ENCODE data around the gene CDK5R1. TPM values are rescaled to one million over a fixed set of nuclear protein-coding genes. Genes with fewer than 3 reads are reported as not detected.
"Not testable (repeated sequence)": the region's sequence is repeated elsewhere in the genome, so short reads cannot be mapped to it uniquely, and the experiment has no call there.

Gene CDK5R1
- total RNA-seq, 1 donor from 2014 or later: 1.5 TPM

DNA sequence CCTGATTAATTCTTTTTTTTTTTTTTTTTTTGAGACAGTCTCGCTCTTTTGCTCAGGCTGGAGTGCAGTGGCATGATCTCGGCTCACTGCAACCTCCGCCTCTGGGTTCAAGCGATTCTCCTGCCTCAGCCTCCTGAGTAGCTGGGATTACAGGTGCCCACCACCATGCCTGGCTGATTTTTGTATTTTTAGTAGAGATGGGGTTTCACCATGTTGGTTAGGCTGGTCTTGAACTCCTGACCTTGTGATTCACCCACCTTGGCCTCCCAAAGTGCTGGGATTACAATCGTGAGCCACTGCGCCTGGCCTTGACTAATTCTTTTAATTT is 37.7 kb downstream of the CDK5R1 start:
- intact Hi-C loops (cut with DNase I); DNase-seq (ENCODE audit: low spot score): not testable (repeated sequence)

DNA sequence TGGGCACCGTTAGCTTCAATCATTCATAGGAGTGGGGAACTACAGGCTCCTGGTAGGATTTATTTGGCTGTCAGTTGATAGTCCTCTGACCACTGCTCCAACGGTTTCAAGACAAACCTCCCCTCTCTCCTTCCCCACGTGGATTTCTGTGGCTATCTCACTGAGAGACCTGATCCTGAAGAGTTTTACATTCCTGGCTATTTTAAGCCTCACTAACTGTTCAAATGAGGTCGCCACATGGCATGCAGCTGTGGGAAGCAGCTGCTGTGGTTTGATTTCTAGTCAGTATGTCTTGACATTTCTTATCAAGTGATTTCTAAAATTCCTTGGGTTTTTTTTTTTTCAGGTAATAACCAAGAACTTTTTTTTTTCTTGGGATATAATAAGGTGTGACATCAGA is 38.3 kb downstream of the CDK5R1 start:
- DNase-seq (ENCODE audit: low spot score): no peak
- intact Hi-C loops (cut with DNase I): no loop called here

DNA sequence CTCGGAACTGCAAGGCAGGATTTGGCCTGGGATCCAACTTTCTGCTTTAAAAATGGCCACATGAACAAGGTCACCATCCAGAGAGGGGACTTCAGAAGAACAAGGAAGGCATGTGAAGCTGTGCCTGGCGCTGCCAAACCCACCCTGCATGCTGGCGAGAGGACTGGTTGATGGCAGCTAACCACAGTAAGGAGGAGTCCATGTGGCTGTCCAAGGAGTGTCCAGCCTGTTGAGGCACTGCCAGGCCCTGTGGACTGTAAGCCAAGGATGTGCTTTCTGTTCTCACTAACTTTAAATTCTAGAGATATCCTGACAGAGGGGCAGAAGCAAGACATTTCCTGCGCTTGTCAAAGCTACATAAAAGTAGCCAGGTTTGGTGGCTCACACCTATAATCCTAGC is 40.4 kb downstream of the CDK5R1 start:
- intact Hi-C loops (cut with DNase I): no loop called here

DNA sequence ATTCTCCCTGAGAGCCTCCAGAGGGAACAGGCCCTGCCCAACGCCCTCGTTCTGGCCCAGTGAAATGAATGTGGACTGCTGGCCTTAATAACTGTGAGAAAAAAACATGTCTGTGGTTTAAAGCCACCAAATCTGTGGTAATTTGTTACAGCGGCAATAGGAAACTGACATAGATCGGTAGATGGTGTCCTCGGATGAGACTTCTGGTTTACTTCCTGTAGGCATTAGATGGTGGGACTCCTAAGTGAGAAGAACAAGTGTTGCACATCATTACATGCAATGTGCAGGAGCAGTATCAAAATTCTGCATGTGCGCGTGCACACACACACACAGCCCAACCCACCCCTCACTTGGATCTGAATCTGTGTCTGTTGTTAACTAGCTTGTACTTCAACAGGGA is 42.0 kb downstream of the CDK5R1 start:
- no peak for DNase-seq (ENCODE audit: low spot score)
- intact Hi-C loops (cut with DNase I): no loop called here

More for the DNA sequence above, 40.4 kb downstream of the CDK5R1 start:
- no peak for DNase-seq (ENCODE audit: low spot score)

DNA sequence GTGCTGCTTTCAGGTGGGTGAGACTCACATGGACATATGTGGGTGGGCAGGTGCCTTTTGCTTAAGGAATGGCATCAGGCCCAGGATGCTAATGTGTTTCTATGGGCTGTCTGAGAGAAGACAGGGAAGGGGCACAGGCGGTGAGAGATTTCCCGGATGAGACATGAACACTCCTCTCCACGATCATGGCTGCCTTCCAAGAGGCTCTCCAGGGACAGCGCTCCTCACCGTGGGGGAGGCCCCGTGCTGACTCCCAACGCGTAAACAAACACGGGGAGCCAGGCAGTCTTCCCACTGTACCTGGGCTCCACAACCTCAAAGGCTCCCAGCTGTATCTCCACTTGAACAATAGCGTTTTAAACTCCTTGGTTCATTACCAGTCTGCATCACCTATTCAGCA is 42.8 kb downstream of the CDK5R1 start:
- DNase-seq (ENCODE audit: low spot score): no peak
- intact Hi-C loops (cut with DNase I): no loop called here

DNA sequence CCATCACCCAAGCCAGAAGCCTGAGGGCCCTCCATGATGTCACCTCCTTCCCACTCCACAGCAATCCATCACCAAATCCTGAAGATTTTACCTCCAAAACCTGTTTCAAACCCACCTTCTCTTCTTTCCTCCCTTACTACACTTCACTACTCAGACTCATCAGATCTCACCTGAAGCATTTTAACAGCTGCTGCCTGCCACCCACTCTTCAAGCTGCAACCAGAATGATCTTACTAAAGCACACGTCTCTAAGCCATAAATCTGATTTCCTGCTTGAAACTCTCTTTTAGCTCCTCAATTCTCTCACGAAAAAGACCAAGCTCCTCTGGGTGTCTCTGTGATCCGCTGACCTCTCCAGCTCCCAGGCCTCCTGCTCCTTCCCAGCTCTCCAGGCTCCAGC is 46.5 kb downstream of the CDK5R1 start:
- intact Hi-C loops (cut with DNase I): no loop called here
- no peak for DNase-seq (ENCODE audit: low spot score)

DNA sequence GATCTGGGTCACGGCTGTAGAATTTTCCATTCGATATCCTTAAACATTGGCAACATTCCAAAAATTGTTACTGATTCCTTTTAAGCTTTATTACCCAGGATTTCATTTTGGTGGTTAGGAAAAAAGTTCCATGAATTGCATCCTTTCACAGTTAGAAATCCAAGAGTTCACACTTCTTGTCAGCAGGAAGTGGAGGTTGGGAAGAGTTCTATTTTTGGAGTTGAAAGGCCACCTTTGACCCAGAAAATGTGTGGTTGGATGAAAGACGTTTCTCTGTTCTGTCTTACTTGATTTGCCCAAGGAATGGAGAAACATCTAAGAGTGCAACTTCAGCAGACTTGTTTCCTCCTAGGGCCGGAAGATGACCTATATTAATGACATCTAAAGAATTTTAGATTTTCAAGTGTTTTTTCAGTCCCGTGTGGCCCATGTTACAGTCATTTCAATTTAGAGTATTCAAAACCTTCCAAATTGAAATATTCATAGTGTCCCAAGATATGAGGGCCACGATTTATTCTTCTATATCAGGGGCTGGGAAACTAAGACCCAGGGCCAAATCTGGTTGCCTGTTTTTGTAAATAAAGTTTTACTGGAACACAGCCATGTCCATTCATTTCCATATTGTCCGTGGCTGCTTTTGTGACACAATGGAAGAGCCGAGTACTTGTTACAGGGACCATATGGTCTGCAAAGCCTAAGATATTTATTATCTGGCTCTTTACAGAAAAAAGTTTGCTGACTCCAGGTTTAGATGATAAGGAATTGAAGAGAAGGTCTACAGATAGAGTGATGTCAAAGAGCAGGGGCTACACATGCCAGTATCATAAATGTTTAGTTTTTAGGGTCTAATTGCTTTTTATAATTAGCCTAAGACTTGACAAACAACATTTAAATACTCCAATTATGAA is 50.2 kb downstream of the CDK5R1 start:
- intact Hi-C loops (cut with DNase I): no loop called here
- DNase-seq (ENCODE audit: low spot score): no peak

Other genes starting within 250 kb of the CDK5R1 start
- 1.0 TPM for gene RHBDL3, start 221.2 kb upstream of the CDK5R1 start, total RNA-seq
- 21.6 TPM for gene C17orf75, start 144.8 kb upstream of the CDK5R1 start, total RNA-seq
- gene ZNF207, start 136.8 kb upstream of the CDK5R1 start, total RNA-seq: 83.7 TPM
- 81.7 TPM for gene PSMD11, start 42.5 kb upstream of the CDK5R1 start, total RNA-seq